T-helper 9 cell (primary cell): ENCODE results near the gene OOSP2.
"Not testable (repeated sequence)": the region's sequence is repeated elsewhere in the genome, so short reads cannot be mapped to it uniquely, and the experiment has no call there.

Experiments
- DNase-seq: peaks from one replicate; pipeline ENCODE4 v3.0.0-alpha.2; 2020
- total RNA-seq, 2 donors: gene quantifications; one replicate each; lab custom pipeline; 2026; lab: John Stamatoyannopoulos, UW

Gene OOSP2, protein sequence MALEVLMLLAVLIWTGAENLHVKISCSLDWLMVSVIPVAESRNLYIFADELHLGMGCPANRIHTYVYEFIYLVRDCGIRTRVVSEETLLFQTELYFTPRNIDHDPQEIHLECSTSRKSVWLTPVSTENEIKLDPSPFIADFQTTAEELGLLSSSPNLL
- total RNA-seq = 0 reads per million in 2 donors

- DNase-seq = no peak
These were observed at the start of gene OOSP2 for GRCh38 chr11:60040109-60040508. OOSP2 (plus strand) TSS chr11:60040409; CDS start chr11:60040460, 51 bp downstream.

DNA sequence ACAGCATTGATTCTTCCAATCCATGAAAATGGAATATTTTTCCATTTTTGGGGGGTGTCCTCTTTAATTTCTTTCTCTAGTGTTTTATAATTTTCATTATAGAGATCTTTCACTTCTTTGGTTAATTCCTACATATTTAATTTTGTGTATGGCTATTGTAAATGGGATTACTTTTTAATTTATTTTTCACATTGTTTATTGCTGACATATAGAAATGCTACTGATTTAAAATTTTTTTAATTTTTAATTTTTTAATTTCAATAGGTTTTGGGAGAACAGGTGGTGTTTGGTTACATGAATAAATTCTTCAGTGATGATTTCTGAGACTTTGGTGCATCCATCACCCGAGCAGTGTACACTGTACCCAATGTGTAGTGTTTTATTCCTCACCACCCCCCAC, 49.8 kb upstream of the OOSP2 start:
- no peak for DNase-seq

GRCh38 chr11:59992425-59992824, 47.8 kb upstream of the OOSP2 start:
- DNase-seq = no peak

DNA sequence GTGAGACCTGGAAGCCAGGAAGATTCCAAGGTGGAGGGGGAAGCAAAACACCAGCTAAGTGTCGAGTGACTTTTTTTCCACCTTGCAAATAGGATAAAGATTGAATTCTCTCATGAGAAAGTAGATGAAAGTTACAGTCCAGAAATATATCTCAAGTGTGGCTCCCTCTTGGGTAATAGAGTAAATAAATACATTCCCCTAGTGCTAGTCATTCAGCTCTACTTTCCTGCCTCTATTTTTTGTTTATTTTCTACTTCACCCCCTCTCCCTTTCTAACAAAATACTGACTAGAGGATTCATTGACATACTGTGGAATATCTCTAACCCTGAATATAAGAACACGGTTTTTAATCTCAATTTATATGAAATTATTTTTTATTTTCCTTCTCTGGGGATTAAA, 42.4 kb upstream of the OOSP2 start:
- no peak for DNase-seq

DNA sequence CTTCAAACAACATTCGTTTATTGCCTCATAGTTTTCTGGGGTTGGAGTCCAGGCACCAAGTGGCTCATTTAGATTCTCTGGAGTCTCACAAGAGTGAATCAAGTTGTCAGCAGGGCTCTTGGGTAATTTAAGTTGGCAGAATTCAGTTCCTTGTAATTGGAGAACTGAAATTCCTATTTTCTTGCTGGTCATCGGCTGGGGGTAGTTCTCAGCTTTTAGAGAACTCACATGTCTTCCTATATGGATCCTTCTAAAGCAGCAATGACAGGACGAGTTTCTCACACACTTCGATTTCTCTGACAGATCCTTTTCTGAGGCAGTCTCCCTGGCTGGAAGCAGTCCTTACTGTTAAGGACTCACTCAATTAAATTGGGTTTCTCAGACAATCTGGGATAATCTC, 40.5 kb upstream of the OOSP2 start:
- no peak for DNase-seq

- DNase-seq = no peak
These were observed 36.5 kb upstream of the OOSP2 start for GRCh38 chr11:60003729-60004128.

DNA sequence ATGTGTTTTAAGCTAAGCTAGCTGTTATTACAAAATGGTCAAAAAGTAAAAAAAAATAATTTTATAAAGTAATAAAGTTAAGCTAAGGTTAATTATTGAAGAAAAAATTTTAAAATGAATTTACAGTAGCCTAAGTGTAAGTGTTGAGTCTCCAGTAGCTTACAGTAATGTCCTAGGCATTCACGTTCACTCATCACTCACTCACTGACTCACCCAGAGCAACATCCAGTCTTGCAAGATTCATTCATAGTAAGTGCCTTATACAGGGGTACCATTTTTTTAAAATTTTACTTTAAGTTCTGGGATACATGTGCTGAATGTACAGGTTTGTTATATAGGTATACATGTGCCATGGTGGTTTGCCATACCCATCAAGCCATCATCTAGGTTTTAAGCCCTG, 34.8 kb upstream of the OOSP2 start:
- DNase-seq = no peak

- no peak for DNase-seq
These were observed 23.3 kb upstream of the OOSP2 start, which contains the start of gene OOSP4B for GRCh38 chr11:60016881-60017280. OOSP4B (plus strand) TSS chr11:60017181.

DNA sequence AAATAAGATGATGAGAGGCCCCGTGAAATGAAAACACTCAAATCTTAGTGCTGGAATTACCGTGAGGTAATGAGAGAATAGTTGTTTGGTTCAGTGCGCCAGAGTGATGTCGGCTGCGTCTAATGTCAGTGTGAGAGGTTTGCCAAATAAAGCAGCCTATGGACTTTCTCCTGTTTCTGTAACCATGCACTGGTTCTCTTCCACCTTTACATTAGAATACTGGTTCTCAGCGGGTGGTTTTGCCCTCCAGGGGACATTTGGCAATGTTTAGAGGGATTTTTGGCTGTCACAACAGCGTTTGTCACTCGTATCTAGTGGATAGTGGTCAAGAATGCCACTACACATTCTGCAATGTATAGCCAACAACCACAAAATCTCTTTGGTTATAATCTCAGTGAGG, 22.2 kb upstream of the OOSP2 start:
- no peak for DNase-seq

GRCh38 chr11:60020376-60020775, 19.8 kb upstream of the OOSP2 start:
- not testable (repeated sequence) for DNase-seq

- no peak for DNase-seq
These were observed 11.1 kb upstream of the OOSP2 start for GRCh38 chr11:60029015-60029632.

- DNase-seq = not testable (repeated sequence)
These were observed 10.2 kb downstream of the OOSP2 start for GRCh38 chr11:60050422-60050821.

DNA sequence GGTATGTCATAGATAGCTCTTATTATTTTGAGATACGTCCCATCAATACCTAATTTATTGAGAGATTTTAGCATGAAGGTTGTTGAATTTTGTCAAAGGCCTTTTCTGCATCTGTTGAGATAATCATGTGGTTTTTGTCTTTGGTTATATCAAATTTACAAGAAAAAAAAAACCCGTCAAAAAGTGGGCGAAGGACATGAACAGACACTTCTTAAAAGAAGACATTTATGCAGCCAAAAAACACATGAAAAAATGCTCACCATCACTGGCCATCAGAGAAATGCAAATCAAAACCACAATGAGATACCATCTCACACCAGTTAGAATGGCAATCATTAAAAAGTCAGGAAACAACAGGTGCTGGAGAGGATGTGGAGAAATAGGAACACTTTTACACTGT, 10.6 kb downstream of the OOSP2 start:
- DNase-seq = not testable (repeated sequence)

DNA sequence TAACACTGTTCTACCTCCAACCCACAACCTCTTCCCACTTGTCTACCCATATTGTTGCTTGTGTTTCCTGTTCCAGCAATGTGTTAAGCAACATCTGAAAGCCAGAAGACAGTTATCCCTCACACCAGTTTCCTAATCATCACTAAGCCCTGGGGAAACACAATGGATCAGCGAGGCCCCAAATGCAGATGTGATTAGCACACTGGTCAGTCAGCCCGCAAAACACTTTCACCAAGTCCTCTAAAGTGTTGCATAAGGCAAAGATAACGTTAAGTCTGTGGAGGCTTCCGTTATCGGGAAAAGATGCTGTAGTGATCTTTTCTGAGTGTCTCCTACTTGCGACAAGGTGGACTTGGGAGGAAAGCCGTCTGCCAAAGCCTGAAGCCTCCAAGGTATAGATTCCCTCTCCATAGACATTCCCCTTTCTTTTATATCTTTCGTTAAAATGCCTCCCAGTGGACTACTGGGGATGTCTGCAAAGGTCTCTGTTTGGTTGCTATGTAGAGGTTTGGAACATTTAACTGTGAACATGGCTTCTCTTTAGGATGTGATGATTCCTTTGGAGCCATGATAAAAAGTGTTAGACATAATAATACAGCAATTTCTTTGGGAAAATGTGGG, 16.2 kb downstream of the OOSP2 start, which contains the start of gene MS4A3:
Gene MS4A3 (plus strand): TSS at position 317 of the 621 bp plus-strand sequence. CDS start 4,496 bp downstream, outside the sequence.
- DNase-seq = no peak

GRCh38 chr11:60059052-60059451, 18.8 kb downstream of the OOSP2 start:
- DNase-seq = no peak

DNA sequence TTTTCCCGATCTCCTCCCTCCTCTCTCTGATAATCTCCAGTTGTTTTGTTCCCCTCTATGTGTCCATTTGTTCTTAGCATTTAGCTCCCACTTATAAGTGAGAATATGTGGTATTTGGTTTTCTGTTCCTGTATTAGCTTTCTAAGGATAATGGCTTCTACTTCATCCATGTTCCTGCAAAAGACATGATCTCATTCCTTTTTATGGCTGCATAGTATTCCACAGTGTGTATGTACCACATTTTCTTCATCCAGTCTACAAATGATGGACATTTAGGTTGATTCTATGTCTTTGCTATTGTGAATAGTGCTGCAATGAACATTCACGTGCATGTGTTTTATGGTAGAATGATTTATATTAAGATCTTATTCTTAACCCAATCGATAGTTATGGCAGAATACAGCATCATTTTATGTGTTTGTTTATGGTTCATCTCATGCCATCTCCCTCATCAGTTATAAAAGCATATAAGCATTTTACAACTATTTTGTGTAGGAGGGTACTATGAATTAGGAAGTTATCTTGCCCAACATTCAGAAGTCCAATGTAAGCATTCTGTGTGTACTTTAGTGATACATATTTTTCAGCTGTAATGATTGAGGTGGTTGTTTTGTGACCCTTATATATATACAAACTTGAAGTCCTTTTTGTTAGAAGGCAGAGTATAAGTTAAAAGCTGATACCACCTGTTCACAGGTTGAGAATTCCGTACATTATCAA, 19.5 kb downstream of the OOSP2 start:
- no peak for DNase-seq

- no peak for DNase-seq
These were observed 23.9 kb downstream of the OOSP2 start for GRCh38 chr11:60064111-60064510.

DNA sequence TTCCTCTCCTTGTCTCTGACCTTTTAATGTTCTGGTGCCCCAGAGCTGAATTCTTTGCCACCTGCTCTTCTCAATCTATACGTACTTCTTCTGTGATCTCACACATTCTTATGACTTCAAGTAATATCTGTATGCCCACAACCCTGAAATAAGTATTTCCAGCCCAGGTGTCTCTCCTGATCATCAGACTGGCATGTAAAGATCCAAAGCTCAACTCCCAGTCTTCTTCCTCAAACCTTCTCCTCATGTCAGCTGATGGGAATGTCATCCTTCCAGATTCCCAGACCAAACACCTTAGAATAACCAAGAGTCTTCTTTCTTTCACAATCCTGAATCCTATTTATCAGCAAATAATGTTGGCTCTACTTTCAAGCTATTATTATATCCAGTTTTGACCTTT, 25.6 kb downstream of the OOSP2 start:
- no peak for DNase-seq

- DNase-seq = no peak
These were observed 29.2 kb downstream of the OOSP2 start for GRCh38 chr11:60069450-60069849.

GRCh38 chr11:60071644-60072043, 31.4 kb downstream of the OOSP2 start:
- DNase-seq = not testable (repeated sequence)

GRCh38 chr11:60077216-60077817, 37.1 kb downstream of the OOSP2 start:
- no peak for DNase-seq

GRCh38 chr11:60077981-60078380, 37.8 kb downstream of the OOSP2 start:
- no peak for DNase-seq

- DNase-seq = no peak
These were observed 38.5 kb downstream of the OOSP2 start for GRCh38 chr11:60078745-60079144.
